Measurements from ENCODE around the gene LCN2.

- TF ChIP-seq CTCF (IDR thresholded peaks at IDR 0.05) (no peak), EZH2 (IDR thresholded peaks at IDR 0.05) (no peak), EZH2phosphoT487 (IDR thresholded peaks at IDR 0.05) (no peak)
Observed at GRCh38 chr9:128101231-128101661, 48.0 kb upstream of the LCN2 start.

Data from neural progenitor cell (in vitro differentiated cells).